ENCODE measurements around the gene SFT2D1. TPM values are rescaled to one million over a fixed set of nuclear protein-coding genes. Genes with fewer than 3 reads are reported as not detected.

The SFT2D1 gene
- total and polyA plus RNA-seq, 9 of the 15 experiments (the other 6 are each of a cell fraction or from before 2014, with no cell fraction given): 54.4 to 140 (median 74.6) TPM

DNA sequence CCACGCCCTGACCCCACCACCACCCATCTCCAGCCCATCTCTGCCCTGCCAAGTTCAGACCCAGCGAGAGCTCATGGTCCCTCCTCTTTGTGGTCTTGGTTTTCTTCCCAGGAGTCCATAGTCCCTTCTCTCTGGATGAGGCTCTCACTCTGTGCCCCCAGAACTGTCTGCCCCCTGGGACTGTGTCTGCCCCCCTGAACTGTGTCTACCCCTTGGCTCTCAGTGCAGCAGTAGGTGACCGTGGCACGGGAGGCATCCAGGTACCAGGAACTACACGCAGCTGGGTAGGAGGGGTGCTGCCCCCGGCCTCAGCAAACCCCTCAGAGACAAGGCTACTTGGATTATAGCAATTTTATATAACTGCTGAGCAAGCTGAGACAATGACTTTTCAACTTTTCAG lies 57.7 kb downstream of the SFT2D1 start (continued):
- no peak for TF ChIP-seq RCOR1 (IDR thresholded peaks at IDR 0.05; ENCODE audit: borderline replicate concordance in 1 of 2, low read depth in 2 of 2, low read length in 2 of 2)
- TF ChIP-seq, protein P1, sequence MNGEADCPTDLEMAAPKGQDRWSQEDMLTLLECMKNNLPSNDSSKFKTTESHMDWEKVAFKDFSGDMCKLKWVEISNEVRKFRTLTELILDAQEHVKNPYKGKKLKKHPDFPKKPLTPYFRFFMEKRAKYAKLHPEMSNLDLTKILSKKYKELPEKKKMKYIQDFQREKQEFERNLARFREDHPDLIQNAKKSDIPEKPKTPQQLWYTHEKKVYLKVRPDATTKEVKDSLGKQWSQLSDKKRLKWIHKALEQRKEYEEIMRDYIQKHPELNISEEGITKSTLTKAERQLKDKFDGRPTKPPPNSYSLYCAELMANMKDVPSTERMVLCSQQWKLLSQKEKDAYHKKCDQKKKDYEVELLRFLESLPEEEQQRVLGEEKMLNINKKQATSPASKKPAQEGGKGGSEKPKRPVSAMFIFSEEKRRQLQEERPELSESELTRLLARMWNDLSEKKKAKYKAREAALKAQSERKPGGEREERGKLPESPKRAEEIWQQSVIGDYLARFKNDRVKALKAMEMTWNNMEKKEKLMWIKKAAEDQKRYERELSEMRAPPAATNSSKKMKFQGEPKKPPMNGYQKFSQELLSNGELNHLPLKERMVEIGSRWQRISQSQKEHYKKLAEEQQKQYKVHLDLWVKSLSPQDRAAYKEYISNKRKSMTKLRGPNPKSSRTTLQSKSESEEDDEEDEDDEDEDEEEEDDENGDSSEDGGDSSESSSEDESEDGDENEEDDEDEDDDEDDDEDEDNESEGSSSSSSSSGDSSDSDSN (IDR thresholded peaks at IDR 0.05; ENCODE audit: borderline replicate concordance in 1 of 2, low read depth in 2 of 2, low read length in 2 of 2): no peak

DNA sequence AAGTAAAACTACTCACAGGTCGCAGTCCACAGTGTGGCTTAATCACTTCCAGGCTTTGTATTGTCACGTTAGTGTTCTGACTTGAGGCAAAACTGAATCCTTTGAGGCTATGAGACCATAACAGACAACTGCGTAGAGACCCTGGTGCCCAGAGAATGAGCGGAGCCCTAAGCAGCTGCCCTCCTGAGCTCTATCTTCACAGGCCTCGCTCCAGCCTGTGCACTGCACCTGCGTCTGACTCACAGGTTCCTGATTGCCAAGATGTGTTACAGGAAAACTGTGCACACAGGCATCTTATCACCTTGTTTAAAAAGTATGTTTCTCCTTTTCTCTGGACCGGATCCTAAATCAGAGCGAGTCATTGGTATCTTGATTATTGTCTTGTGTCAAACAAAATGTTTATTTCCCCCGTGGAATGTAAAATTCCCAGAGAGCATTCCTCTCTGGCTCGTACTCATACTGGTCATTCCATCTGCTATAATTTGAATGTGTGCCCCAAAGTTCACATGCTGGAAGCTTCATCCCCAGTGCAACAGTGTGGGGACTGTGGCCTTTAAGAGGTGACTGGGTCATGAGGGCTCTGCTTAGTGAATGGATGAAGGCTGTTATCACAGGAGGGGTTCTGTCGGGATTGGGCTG lies 59.8 kb downstream of the SFT2D1 start:
- 1% methylated on average over 11 of the region's 11 CpGs for WGBS (ENCODE audit: insufficient coverage, low coverage, missing lambda C conversion rate)
- BruUV-seq (replicated peaks): no TSS peak
- in situ Hi-C loops (cut with MboI): no loop called here

More for the DNA sequence above, 59.8 kb downstream of the SFT2D1 start:
- intact Hi-C loops (cut with micrococcal nuclease): no loop called here
- Histone ChIP-seq H3K9me3 (replicated peaks; ENCODE audit: control insufficient read depth, insufficient read depth, low read depth, low read length) (no peaks in the 10 kb centered on the region), H2AFZ (ENCODE audit: low read depth, low read length) (no peak overlapping the region), H3K4me3 (no peak overlapping the region), H3K9ac (ENCODE audit: insufficient read depth in 1 of 2, low read depth in 2 of 2, low read length in 2 of 2) (no peak overlapping the region), H3K79me2 (ENCODE audit: control insufficient read depth, insufficient read depth, low read length) (no peaks in the 10 kb centered on the region), H3K4me2 (ENCODE audit: insufficient read depth, low read length) (no peak overlapping the region), H3K27me3 (ENCODE audit: control insufficient read depth in 2 of 2, insufficient read depth in 2 of 2, low read length in 2 of 2) (peaks cover 44 to 65% of the 10 kb centered on the region in 2 experiments), H4K20me1 (replicated peaks; ENCODE audit: control insufficient read depth, insufficient read depth, low read length) (no peaks in the 10 kb centered on the region), H3K4me1 (replicated peaks in 1 of 2; ENCODE audit: control insufficient read depth in 2 of 2, insufficient read depth in 2 of 2, low read length in 2 of 2) (no peaks in the 10 kb centered on the region), H3K27ac (ENCODE audit: extremely low read depth, low read depth, low read length) (no peak overlapping the region), H3K36me3 (ENCODE audit: control insufficient read depth, insufficient read depth, low read length) (no peaks in the 10 kb centered on the region), H3K9me1 (ENCODE audit: control insufficient read depth, insufficient read depth, low read length) (no peaks in the 10 kb centered on the region)
- FAIRE-seq (no peak), DNase-seq (ENCODE audit: extremely low read depth in 1 of 4, low spot score in 3 of 4) (no peak), ATAC-seq (no peak)
- TF ChIP-seq, protein P2, sequence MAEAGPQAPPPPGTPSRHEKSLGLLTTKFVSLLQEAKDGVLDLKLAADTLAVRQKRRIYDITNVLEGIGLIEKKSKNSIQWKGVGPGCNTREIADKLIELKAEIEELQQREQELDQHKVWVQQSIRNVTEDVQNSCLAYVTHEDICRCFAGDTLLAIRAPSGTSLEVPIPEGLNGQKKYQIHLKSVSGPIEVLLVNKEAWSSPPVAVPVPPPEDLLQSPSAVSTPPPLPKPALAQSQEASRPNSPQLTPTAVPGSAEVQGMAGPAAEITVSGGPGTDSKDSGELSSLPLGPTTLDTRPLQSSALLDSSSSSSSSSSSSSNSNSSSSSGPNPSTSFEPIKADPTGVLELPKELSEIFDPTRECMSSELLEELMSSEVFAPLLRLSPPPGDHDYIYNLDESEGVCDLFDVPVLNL (CRISPR knock-in tag; IDR thresholded peaks at IDR 0.05; ENCODE audit: low read depth): no peak
- ChIA-PET POLR2A (interaction anchor here (1.6 kb wide), 1 partner anchor 101 kb away, joined by 3 read pairs; no protein-coding TSS in a partner anchor), CTCF (ENCODE audit: low intra/inter-chr PET ratio) (no interaction called here)
